ENCODE measurements around the gene PCDHGB3.
"Not testable (repeated sequence)": the region's sequence is repeated elsewhere in the genome, so short reads cannot be mapped to it uniquely, and the experiment has no call there.

Gene PCDHGB3

DNA sequence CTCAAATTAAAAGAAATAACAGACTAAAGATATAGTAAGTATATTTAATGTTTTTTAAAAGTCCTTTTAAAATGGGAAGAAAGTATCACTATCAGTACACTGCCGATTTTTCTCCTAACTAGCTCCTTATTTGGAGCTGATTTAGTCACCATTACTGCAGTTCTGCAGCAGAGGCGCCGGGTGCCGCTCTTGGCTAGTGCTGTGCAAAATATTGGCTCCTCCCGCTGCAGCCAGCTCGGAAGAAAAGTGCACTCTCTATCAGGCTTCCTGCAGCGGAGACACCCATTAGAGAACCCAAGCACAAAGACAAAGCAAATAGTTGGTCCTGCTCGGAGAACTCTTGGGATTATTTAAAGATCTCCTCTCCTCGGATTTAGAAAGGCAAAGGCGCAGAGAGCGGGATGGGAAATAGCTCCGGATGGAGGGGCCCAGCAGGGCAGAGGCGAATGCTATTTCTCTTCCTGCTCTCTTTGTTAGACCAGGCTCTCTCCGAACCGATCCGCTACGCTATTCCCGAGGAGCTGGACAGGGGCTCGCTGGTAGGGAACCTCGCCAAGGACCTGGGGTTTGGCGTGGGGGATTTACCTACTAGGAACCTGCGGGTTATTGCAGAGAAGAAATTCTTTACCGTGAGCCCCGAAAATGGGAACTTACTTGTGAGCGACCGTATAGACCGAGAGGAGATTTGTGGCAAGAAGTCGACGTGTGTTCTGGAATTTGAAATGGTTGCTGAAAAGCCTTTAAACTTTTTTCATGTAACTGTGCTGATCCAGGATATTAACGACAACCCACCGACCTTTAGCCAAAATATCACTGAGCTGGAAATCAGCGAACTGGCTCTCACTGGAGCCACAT is at the start of gene PCDHGB3:
Gene PCDHGB3 (plus strand): TSS at position 249 of the 855 bp plus-strand sequence. CDS start 153 bp downstream, at position 402.
- DNase-seq: peak; percentile 49

DNA sequence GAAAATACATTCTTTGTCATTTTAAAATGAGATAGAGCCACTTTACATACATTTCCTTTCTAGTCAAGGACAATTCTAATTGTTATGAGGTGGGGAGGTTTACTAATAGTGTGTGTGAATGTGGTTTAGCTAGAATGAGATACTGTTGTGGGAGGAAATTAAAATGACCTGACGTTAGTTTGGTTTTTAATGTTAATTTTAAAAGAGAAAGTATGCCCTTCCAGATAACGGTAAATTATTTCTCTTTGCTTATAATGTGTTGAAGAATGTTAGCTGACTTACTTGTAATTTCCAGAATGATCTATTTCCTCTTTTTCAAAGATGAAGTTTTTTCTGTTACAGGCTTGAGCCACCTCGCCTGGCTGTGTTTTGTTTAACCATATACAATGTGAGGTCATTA is 47.8 kb upstream of the PCDHGB3 start:
- DNase-seq: no peak

DNA sequence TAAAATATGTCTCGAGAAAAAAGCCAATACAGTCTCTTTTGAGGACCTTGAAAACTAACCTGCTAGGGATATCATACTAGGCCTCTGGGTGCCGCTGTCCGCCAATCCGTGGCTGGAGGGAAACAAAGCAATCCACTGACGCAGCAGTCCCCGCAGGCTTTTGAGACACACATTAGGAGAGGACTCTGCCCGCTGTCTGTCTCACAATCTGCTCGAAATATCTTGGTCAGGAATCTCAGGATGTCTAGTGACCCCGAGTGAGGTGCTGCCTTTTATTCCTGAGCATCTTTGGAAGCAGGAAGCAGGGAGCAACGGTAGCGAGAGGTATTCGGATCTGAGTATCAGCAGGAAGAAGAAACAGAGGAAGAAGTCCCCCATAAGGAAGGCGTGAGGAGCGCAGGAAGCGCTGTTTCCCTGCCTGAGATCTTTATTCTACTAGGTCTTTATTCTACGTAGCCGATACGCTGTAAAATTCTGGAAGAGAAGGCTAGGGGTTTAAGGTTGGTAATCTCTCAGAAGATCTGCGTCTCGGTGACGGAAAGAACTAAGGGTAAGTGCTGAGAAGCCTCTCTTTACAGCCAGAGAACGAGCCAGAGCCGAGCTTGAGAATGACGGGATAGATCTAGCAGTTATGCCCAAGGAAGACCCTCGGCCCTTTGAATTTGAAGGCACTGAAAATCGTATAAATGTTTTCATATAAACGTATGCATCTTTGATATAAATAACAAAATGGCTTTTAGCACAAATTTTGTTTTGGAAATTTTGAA is 43.8 kb upstream of the PCDHGB3 start:
- peak; percentile 75 for DNase-seq

DNA sequence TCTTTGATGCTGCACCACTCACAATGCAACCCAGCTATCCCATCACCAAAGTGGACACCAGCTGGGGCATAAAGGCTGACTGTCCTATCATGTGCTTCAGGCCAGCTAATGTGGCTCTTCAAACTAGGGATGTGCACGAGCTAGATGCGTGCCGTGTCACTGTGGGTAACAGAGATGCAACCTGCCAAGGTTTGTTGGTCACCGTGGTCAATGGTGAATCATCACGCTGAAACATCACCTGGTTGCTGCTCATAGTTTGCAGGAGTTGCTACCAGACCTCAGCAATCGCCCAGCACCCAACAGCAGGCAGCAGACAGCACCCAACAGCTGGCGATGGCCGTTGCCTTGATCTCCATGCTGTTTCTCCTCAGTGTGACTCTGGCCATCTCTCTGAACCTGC is 41.8 kb upstream of the PCDHGB3 start:
- DNase-seq: no peak

DNA sequence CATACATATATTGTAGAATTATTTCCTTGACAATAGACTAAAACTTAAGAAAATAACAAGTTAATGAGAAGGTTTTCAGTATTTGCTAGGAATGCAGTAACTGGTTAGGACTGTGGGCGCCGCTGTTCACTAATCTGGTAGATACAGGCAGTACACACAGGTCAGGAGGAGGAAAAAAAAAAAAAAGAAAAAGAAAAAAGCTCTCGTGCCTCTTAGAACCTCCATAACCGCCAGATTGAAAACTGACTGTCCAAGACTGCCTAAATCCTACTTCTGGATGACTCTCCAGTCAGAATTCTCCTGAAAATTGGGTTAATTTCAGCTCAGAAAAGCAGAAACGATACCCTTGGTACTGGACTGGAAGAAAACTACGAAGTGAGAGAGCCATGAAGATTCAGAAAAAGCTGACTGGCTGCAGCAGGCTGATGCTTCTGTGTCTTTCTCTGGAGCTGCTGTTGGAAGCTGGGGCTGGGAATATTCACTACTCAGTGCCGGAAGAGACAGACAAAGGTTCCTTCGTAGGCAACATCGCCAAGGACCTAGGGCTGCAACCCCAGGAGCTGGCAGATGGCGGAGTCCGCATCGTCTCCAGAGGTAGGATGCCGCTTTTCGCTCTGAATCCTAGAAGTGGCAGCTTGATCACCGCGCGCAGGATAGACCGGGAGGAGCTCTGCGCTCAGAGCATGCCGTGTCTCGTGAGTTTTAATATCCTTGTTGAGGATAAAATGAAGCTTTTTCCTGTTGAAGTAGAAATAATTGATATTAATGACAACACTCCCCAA is 39.6 kb upstream of the PCDHGB3 start, which contains the start of gene PCDHGA1:
Gene PCDHGA1 (plus strand): TSS at position 216 of the 782 bp plus-strand sequence.
- DNase-seq: peak; percentile 37

DNA sequence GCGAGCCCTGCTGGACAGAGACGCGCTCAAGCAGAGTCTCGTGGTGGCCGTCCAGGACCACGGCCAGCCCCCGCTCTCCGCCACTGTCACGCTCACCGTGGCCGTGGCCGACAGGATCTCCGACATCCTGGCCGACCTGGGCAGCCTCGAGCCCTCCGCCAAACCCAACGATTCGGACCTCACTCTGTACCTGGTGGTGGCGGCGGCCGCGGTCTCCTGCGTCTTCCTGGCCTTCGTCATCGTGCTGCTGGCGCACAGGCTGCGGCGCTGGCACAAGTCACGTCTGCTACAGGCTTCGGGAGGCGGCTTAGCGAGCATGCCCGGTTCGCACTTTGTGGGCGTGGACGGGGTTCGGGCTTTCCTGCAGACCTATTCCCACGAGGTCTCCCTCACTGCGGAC is 37.5 kb upstream of the PCDHGB3 start:
- not testable (repeated sequence) for DNase-seq

DNA sequence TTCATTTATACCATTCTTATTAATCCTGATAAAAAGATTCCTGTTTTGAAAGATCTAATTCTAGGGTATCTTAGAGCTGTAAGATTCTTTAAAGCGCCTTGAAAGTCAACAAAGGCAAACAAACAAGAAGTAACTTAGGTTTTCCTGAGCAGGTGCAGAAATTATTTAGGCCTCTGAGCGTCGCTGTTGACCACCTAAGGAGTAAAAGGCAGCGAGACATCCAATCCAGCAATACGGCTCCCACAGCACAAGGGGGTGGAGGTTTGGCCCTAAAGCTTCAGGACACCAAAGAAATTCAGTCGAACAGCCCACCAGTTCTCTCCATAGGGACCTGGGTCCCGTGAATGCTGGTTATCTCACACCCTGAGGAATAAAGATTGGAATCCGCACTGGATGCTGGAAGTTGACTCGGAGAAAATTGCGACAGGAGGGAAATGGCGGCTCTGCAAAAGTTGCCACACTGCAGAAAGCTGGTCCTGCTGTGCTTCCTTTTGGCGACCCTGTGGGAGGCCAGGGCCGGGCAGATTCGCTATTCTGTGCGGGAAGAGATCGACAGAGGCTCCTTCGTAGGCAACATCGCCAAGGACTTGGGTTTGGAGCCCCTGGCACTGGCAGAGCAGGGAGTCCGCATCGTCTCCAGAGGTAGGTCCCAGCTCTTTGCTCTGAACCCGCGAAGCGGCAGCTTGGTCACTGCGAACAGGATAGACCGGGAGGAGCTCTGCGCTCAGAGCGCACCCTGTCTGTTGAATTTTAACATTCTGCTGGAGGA is 31.3 kb upstream of the PCDHGB3 start, which contains the start of gene PCDHGA2:
Gene PCDHGA2 (plus strand): TSS at position 223 of the 769 bp plus-strand sequence.
- no peak for DNase-seq

DNA sequence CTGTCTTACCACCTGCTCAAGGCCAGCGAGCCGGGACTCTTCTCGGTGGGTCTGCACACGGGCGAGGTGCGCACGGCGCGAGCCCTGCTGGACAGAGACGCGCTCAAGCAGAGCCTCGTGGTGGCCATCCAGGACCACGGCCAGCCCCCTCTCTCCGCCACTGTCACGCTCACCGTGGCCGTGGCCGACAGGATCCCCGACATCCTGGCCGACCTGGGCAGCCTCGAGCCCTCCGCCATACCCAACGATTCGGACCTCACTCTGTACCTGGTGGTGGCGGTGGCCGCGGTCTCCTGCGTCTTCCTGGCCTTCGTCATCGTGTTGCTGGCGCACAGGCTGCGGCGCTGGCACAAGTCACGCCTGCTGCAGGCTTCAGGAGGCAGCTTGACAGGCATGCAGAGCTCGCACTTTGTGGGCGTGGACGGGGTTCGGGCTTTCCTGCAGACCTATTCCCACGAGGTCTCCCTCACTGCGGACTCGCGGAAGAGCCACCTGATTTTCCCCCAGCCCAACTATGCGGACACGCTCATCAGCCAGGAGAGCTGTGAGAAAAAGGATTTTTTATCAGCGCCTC is 29.2 kb upstream of the PCDHGB3 start:
- not testable (repeated sequence) for DNase-seq

DNA sequence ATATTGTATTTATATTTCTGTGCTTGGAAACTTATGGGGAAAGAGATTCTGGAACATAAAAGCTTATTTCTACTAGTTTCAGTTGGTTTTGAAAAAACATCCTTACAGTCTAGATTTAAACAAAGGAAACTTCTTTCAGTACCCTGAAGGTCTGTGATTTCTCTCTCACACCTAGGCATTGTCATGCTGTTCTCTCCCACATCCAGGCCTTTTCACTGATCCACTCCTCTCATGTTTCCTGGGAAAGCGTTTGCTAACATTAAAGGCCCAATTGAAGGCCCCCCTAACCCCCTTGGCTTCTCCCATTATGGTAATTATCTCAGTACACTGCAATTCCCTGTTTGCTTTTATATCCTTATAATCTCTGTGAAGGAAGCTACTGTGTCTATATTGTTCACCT is 27.3 kb upstream of the PCDHGB3 start:
- no peak for DNase-seq

DNA sequence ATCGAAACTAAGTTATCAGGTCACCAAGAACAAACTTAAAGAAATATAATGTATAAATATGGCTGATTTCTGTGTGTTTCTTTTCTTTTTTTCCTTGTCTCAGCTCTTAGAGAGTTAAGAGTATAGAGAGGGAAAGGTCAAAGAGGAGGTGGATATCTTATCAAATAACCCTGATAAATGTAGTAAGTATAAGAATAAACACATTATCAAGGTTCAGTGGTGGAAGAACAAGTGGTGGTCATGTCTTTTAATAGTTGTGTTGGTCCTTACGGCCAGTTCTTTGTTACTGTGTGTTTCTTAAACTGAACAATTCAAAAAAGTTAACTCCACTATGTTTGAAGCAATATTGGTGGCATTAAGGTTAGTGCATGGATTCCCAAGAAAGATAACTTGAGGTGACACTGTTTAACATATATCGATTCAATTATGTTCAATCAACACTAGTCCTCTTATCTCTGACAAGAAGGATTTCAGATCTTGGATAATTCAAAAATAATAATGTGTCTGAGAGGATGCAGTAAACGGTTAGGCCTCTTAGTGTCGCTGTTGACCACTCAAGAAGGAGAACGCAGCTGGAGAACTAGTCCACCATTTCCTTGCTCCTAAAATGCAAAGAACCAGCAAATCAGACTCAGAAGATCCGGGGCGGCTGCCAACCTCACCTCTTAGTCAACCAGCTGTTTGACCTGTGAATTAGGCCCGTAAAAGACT is 26.6 kb upstream of the PCDHGB3 start, which contains the start of gene PCDHGA3:
Gene PCDHGA3 (plus strand): TSS at position 588 of the 711 bp plus-strand sequence. CDS start 205 bp downstream, outside the sequence.
- DNase-seq: peak; percentile 23

DNA sequence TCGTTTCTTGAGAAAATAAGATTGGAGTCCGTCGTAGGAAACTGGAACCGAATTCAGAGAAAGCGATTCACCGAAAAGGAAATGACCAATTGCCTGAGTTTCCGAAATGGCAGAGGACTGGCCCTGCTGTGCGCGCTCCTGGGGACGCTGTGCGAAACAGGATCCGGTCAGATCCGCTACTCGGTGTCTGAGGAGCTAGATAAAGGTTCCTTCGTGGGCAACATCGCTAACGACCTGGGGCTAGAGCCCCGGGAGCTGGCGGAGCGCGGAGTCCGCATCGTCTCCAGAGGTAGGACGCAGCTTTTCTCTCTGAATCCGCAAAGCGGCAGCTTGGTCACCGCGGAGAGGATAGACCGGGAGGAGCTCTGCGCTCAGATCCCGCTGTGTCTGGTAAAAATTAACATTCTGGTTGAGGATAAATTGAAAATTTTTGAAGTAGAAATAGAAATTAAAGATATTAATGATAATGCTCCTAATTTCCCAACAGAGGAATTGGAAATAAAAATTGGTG is 26.0 kb upstream of the PCDHGB3 start:
- no peak for DNase-seq

DNA sequence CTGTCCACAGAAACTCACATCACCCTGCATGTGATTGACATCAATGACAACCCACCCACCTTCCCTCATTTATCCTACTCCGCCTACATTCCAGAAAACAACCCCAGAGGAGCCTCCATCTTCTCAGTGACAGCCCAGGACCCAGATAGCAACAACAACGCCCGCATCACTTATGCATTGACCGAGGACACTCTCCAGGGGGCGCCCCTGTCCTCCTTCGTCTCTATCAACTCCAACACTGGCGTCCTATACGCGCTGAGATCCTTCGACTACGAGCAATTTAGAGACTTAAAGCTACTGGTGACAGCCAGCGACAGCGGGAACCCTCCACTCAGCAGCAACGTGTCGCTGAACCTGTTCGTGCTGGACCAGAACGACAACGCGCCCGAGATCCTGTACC is 24.7 kb upstream of the PCDHGB3 start:
- no peak for DNase-seq

DNA sequence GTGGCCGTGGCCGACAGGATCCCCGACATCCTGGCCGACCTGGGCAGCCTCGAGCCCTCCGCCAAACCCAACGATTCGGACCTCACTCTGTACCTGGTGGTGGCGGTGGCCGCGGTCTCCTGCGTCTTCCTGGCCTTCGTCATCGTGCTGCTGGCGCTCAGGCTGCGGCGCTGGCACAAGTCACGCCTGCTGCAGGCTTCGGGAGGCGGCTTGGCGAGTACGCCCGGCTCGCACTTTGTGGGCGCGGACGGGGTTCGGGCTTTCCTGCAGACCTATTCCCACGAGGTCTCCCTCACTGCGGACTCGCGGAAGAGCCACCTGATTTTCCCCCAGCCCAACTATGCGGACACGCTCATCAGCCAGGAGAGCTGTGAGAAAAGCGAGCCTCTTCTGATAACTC is 24.0 kb upstream of the PCDHGB3 start:
- not testable (repeated sequence) for DNase-seq

DNA sequence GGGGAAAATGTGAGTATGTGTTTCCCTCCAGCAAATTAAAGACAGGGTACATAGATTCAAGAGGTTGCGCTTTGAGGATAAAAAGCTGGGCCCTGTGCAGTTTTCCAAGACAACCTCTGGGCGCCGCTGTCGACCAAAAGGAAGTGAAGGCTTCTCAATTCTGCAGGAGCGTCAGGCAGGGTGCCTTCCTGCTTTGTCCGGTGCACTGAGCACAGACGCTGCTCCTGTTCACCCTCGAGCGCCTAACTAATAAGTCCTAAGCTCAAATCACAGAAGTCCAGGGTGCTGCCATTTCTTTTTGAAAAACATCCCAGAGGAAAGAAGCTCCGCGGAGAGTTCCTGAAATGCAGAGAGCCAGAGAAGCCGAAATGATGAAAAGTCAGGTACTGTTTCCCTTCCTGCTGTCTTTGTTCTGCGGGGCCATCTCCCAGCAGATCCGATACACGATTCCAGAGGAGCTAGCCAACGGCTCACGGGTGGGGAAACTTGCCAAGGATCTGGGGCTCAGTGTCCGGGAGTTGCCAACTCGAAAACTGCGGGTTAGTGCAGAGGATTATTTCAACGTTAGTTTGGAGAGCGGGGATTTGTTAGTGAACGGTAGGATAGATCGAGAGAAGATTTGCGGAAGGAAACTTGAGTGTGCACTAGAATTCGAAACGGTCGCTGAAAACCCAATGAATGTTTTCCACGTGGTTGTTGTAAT is 20.0 kb upstream of the PCDHGB3 start, which contains the start of gene PCDHGB1:
Gene PCDHGB1 (plus strand): TSS at position 183 of the 703 bp plus-strand sequence. CDS start 162 bp downstream, at position 345.
- peak; percentile 44 for DNase-seq

DNA sequence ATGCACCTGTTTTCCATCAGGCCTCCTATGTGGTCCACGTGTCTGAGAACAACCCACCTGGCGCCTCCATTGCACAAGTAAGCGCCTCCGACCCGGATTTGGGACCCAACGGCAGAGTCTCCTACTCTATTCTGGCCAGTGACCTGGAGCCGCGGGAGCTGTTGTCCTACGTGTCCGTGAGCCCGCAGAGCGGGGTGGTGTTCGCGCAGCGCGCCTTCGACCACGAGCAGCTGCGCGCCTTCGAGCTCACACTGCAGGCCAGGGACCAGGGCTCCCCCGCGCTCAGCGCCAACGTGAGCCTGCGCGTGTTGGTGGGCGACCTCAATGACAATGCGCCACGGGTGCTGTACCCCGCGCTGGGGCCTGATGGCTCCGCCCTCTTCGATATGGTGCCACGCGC is 18.5 kb upstream of the PCDHGB3 start:
- no peak for DNase-seq

DNA sequence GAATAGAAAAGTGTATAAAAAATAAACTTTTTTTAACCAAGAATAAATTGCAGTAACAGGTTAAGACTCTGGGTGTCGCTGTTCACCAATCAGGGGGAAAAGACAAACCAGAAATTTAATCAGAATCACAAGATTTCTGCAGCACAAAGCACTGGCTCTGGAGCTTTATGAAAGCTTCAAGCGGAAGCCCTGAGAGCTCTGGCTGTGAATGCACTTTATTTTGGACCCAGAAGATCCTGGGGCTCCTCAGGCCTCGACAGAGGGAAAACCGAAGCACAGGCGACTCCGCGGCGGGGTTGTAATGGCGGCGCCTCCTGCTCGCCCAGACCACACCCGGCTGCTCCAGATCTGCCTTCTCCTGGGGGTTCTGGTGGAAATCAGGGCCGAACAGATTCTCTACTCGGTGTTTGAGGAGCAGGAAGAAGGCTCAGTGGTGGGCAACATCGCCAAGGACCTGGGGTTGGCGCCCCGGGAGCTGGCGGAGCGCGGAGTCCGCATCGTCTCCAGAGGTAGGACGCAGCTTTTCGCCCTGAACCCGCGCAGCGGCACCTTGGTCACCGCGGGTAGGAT is 15.1 kb upstream of the PCDHGB3 start, which contains the start of gene PCDHGA4:
Gene PCDHGA4 (plus strand): TSS at position 122 of the 570 bp plus-strand sequence. CDS start 87 bp downstream, at position 209.
- DNase-seq: peak; percentile 24

DNA sequence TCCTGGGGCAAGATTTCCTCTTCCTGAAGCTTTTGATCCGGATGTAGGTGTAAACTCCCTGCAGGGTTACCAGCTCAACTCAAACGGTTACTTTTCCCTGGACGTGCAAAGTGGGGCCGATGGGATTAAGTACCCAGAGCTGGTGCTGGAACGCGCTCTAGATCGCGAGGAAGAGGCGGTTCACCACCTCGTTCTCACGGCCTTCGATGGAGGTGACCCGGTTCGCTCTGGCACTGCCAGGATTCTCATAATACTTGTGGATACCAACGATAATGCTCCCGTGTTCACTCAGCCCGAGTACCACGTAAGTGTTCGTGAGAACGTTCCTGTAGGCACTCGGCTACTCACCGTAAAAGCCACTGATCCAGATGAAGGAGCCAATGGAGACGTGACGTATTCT is 14.4 kb upstream of the PCDHGB3 start:
- no peak for DNase-seq

DNA sequence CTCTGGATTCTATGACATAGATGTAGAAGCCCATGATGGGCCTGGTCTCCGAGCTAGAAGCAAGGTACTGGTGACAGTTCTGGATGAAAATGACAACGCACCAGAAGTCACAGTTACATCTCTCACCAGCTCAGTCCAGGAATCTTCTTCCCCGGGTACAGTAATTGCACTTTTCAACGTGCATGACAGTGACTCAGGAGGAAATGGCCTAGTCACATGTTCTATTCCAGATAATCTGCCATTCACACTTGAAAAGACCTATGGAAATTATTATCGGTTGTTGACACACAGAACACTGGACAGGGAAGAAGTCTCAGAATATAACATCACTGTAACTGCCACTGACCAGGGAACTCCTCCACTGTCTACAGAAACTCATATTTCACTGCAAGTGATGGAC is 13.9 kb upstream of the PCDHGB3 start:
- no peak for DNase-seq

DNA sequence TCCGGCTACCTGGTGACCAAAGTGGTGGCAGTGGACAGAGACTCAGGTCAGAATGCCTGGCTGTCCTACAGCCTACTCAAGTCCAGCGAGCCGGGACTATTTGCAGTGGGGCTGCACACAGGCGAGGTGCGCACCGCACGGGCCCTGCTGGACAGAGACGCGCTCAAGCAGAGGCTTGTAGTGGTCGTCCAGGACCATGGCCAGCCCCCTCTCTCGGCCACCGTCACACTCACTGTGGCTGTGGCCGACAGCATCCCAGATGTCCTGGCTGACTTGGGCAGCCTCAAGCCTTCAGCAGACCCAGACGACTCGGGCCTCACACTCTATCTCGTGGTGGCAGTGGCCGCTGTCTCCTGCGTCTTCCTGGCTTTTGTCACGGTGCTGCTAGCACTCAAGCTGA is 13.1 kb upstream of the PCDHGB3 start:
- no peak for DNase-seq

All from CD4-positive, alpha-beta T cell treated with Interleukin-21 for 1 hour (primary cell).